Stomach (tissue), 4 donors: ENCODE results near the gene MIGA2.

Source experiments
- EP300 ChIP-seq: sonication (generic); formaldehyde crosslinking; IDR thresholded peaks from one replicate; pipeline ENCODE4 v1.6.1; 2017; ENCODE audit warnings: antibody characterized with exemption
- POLR2A ChIP-seq, 4 donors: fragments of 450-650 bp; IDR thresholded peaks; one replicate each; pipeline ENCODE4 v1.6.1; 2016; ENCODE audit warnings: antibody characterized with exemption in 4 of 4, control low read depth in 2 of 4, mild to moderate bottlenecking in 1 of 4, moderate library complexity in 1 of 4
- POLR2AphosphoS5 ChIP-seq, 3 donors: sonication (generic); formaldehyde crosslinking; IDR thresholded peaks; one replicate each; pipeline ENCODE4 v1.6.1; 2016; ENCODE audit warnings: antibody characterized with exemption in 3 of 3
- TF ChIP-seq, protein P1 (sequence below), 7 experiments: fragments of 450-650 bp in 4 of 7; fragments of 200-600 bp in 3 of 7; sonication (generic) in 3 of 7; IDR thresholded peaks; one replicate each; pipeline ENCODE4 v1.5.1; 2016 to 2019; ENCODE audit warnings: antibody characterized with exemption in 7 of 7, control low read depth in 2 of 7, mild to moderate bottlenecking in 1 of 7

DNA sequence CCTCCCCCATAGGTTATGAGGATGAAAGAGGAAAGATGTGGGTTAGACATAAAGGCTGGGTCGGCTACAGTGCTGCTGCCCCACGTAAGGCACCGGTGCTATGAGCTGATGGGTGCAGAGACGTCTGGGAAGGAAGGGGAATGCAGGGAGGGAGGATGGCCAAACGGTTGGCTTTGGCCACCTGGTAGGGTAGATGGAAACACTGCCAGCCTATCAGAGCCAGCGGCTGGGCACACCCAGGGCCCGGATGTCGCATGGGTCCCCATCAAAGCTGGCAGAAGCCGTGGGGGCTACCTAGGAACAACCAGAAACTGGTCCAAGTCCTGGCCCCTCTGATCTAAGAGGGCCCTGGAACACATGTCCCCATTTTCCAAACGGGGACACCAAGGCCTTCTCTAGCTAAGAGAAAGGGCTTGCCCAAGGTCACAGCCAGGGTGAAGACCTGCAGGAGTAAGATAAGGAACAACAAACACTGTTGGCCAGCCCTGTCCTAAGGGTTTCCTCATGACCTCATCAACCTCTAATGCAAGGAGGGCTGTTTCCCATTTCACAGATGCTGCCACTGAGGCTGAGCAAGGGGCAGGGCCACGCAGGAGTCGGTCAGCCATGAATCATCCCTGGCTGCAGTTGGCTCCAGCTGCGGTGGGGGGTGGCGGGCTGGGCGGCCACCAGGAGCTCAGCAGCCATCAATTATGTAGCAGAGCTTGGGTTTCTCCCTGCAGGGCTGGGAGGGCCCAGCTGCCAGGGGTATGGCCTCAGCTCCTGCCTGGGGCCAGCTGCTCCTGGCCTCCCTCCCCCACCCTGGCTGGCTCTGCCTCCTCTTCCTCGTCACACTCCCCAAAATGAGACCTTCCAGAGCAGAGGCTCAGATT lies 13.2 kb upstream of the MIGA2 start:
- TF ChIP-seq, protein P1, sequence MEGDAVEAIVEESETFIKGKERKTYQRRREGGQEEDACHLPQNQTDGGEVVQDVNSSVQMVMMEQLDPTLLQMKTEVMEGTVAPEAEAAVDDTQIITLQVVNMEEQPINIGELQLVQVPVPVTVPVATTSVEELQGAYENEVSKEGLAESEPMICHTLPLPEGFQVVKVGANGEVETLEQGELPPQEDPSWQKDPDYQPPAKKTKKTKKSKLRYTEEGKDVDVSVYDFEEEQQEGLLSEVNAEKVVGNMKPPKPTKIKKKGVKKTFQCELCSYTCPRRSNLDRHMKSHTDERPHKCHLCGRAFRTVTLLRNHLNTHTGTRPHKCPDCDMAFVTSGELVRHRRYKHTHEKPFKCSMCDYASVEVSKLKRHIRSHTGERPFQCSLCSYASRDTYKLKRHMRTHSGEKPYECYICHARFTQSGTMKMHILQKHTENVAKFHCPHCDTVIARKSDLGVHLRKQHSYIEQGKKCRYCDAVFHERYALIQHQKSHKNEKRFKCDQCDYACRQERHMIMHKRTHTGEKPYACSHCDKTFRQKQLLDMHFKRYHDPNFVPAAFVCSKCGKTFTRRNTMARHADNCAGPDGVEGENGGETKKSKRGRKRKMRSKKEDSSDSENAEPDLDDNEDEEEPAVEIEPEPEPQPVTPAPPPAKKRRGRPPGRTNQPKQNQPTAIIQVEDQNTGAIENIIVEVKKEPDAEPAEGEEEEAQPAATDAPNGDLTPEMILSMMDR (IDR thresholded peaks at IDR 0.05), result no peak
- TF ChIP-seq POLR2A (IDR thresholded peaks at IDR 0.05) (no peak), POLR2AphosphoS5 (IDR thresholded peaks at IDR 0.05) (no peak), EP300 (no peak)
